ENCODE results near the gene METTL23.

Gene METTL23

GRCh38 chr17:76700270-76700616, 26.4 kb upstream of the METTL23 start:
- no peak for TF ChIP-seq EZH2phosphoT487 (IDR thresholded peaks at IDR 0.05; ENCODE audit: borderline replicate concordance)
- TF ChIP-seq, protein P1, sequence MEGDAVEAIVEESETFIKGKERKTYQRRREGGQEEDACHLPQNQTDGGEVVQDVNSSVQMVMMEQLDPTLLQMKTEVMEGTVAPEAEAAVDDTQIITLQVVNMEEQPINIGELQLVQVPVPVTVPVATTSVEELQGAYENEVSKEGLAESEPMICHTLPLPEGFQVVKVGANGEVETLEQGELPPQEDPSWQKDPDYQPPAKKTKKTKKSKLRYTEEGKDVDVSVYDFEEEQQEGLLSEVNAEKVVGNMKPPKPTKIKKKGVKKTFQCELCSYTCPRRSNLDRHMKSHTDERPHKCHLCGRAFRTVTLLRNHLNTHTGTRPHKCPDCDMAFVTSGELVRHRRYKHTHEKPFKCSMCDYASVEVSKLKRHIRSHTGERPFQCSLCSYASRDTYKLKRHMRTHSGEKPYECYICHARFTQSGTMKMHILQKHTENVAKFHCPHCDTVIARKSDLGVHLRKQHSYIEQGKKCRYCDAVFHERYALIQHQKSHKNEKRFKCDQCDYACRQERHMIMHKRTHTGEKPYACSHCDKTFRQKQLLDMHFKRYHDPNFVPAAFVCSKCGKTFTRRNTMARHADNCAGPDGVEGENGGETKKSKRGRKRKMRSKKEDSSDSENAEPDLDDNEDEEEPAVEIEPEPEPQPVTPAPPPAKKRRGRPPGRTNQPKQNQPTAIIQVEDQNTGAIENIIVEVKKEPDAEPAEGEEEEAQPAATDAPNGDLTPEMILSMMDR (conservative IDR thresholded peaks at IDR 0.05; ENCODE audit: low read length) = no peak
- Histone ChIP-seq H3K4me1 (ENCODE audit: insufficient read depth, low read length, poor library complexity, severe bottlenecking) (no peaks in the 10 kb centered on the region), H3K36me3 (ENCODE audit: insufficient read depth, low read length) (no peaks in the 10 kb centered on the region), H3F3A (ENCODE audit: low read depth) (no peaks in the 10 kb centered on the region), H3K9me2 (replicated peaks; ENCODE audit: low read depth, low read length) (no peaks in the 10 kb centered on the region), H3K79me2 (ENCODE audit: insufficient read depth, low read length) (no peaks in the 10 kb centered on the region), H3K27me3 (ENCODE audit: insufficient read depth, low read length, poor library complexity, severe bottlenecking) (no peaks in the 10 kb centered on the region), H3K9me3 (ENCODE audit: insufficient read depth, low read depth, low read length) (no peaks in the 10 kb centered on the region), H3K4me2 (ENCODE audit: low read depth, low read length, poor library complexity, severe bottlenecking) (no peak overlapping the region), H4K20me1 (ENCODE audit: insufficient read depth, low read length, poor library complexity, severe bottlenecking) (no peaks in the 10 kb centered on the region), H3K9ac (ENCODE audit: low read depth, low read length, poor library complexity, severe bottlenecking) (no peak overlapping the region), H2AFZ (ENCODE audit: low read length) (no peak overlapping the region), H3K4me3 (ENCODE audit: low read length, poor library complexity, severe bottlenecking) (no peak overlapping the region)

- no peaks in the 10 kb centered on the region for H3F3A ChIP-seq (ENCODE audit: low read depth)
- no peaks in the 10 kb centered on the region for H3K9me3 ChIP-seq (ENCODE audit: insufficient read depth, low read depth, low read length)
- no peak overlapping the region for H3K9ac ChIP-seq (ENCODE audit: low read depth, low read length, poor library complexity, severe bottlenecking)
- H4K20me1 ChIP-seq (ENCODE audit: insufficient read depth, low read length, poor library complexity, severe bottlenecking) = no peaks in the 10 kb centered on the region
- H3K4me3 ChIP-seq (ENCODE audit: low read length, poor library complexity, severe bottlenecking) = no peak overlapping the region
- no peaks in the 10 kb centered on the region for H3K9me2 ChIP-seq (replicated peaks; ENCODE audit: low read depth, low read length)
- TF ChIP-seq EZH2phosphoT487 (IDR thresholded peaks at IDR 0.05; ENCODE audit: borderline replicate concordance) = no peak
- TF ChIP-seq, protein P1 (conservative IDR thresholded peaks at IDR 0.05; ENCODE audit: low read length) = no peak
- no peak overlapping the region for H3K4me2 ChIP-seq (ENCODE audit: low read depth, low read length, poor library complexity, severe bottlenecking)
- H3K36me3 ChIP-seq (ENCODE audit: insufficient read depth, low read length) = no peaks in the 10 kb centered on the region
- H3K4me1 ChIP-seq (ENCODE audit: insufficient read depth, low read length, poor library complexity, severe bottlenecking) = no peaks in the 10 kb centered on the region
- H3K79me2 ChIP-seq (ENCODE audit: insufficient read depth, low read length) = no peaks in the 10 kb centered on the region
- no peak overlapping the region for H2AFZ ChIP-seq (ENCODE audit: low read length)
- H3K27me3 ChIP-seq (ENCODE audit: insufficient read depth, low read length, poor library complexity, severe bottlenecking) = no peaks in the 10 kb centered on the region
These were observed 25.8 kb upstream of the METTL23 start for GRCh38 chr17:76700617-76701470.

- Histone ChIP-seq H2AFZ (ENCODE audit: low read length) (no peak overlapping the region), H3K27me3 (ENCODE audit: insufficient read depth, low read length, poor library complexity, severe bottlenecking) (no peaks in the 10 kb centered on the region), H3K9ac (ENCODE audit: low read depth, low read length, poor library complexity, severe bottlenecking) (no peak overlapping the region), H3K36me3 (ENCODE audit: insufficient read depth, low read length) (no peaks in the 10 kb centered on the region), H3K4me3 (ENCODE audit: low read length, poor library complexity, severe bottlenecking) (no peak overlapping the region), H4K20me1 (ENCODE audit: insufficient read depth, low read length, poor library complexity, severe bottlenecking) (no peaks in the 10 kb centered on the region), H3F3A (ENCODE audit: low read depth) (no peaks in the 10 kb centered on the region), H3K79me2 (ENCODE audit: insufficient read depth, low read length) (no peaks in the 10 kb centered on the region), H3K9me2 (replicated peaks; ENCODE audit: low read depth, low read length) (no peaks in the 10 kb centered on the region), H3K9me3 (ENCODE audit: insufficient read depth, low read depth, low read length) (no peaks in the 10 kb centered on the region), H3K4me2 (ENCODE audit: low read depth, low read length, poor library complexity, severe bottlenecking) (no peak overlapping the region), H3K4me1 (ENCODE audit: insufficient read depth, low read length, poor library complexity, severe bottlenecking) (no peaks in the 10 kb centered on the region)
- TF ChIP-seq, protein P1 (conservative IDR thresholded peaks at IDR 0.05; ENCODE audit: low read length) = no peak
- no peak for TF ChIP-seq EZH2phosphoT487 (IDR thresholded peaks at IDR 0.05; ENCODE audit: borderline replicate concordance)
These were observed 25.1 kb upstream of the METTL23 start for GRCh38 chr17:76701471-76701967.
